Measurements from ENCODE around the gene SALL4. TPM values are rescaled to one million over a fixed set of nuclear protein-coding genes. Genes with fewer than 3 reads are reported as not detected.

SALL4 gene
- total and polyA plus RNA-seq, 4 donors = 0.06 to 3.8 (median 0.43) TPM

DNA sequence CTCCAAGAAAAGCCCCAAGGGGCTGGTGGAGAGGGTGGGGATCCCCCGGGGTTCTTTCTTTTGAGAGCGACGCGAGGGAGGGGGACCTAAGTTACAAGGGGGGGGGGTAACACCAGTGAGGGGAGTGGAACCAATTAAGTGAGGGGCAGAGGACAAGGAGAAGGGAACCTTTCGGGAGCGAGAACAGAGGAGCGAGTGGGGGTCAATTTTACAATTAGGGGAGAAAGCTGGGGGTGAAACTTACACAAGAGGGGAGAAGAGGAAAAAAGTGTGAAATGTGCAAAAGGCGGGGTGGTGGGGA, 548 bp downstream of the SALL4 start:
- 8 to 21% methylated on average over 7 to 8 of the region's 8 CpGs for WGBS, 2 donors
- peak in 2 of 3 donors; percentile 31 to 52 for DNase-seq
- Histone ChIP-seq H3K9ac (ENCODE audit: insufficient read depth in 1 of 2, low read length in 2 of 2) (peak overlapping the region; percentile 0 to 72), H3K4me1 (ENCODE audit: control insufficient read depth in 5 of 5, insufficient read depth in 5 of 5, low read length in 5 of 5) (peaks cover 6 to 33% (median 9%) of the 10 kb centered on the region in 5 donors), H3K27me3 (ENCODE audit: control insufficient read depth in 3 of 3, insufficient read depth in 3 of 3, low read length in 2 of 3) (no peaks in the 10 kb centered on the region), H3K36me3 (ENCODE audit: control insufficient read depth in 4 of 4, insufficient read depth in 4 of 4, low read length in 4 of 4) (no peaks in the 10 kb centered on the region), H3K4me3 (no peak overlapping the region), H3K9me3 (ENCODE audit: control insufficient read depth in 4 of 4, insufficient read depth in 3 of 4, low read length in 3 of 4) (no peaks in the 10 kb centered on the region), H3K27ac (ENCODE audit: low read depth in 1 of 2, low read length in 1 of 2) (no peak overlapping the region)
- ATAC-seq (ENCODE audit: insufficient read depth, low FRiP score) = no peak
- TF ChIP-seq, protein P1, sequence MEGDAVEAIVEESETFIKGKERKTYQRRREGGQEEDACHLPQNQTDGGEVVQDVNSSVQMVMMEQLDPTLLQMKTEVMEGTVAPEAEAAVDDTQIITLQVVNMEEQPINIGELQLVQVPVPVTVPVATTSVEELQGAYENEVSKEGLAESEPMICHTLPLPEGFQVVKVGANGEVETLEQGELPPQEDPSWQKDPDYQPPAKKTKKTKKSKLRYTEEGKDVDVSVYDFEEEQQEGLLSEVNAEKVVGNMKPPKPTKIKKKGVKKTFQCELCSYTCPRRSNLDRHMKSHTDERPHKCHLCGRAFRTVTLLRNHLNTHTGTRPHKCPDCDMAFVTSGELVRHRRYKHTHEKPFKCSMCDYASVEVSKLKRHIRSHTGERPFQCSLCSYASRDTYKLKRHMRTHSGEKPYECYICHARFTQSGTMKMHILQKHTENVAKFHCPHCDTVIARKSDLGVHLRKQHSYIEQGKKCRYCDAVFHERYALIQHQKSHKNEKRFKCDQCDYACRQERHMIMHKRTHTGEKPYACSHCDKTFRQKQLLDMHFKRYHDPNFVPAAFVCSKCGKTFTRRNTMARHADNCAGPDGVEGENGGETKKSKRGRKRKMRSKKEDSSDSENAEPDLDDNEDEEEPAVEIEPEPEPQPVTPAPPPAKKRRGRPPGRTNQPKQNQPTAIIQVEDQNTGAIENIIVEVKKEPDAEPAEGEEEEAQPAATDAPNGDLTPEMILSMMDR (IDR thresholded peaks at IDR 0.05; ENCODE audit: control extremely low read depth, extremely low read depth) = no peak

DNA sequence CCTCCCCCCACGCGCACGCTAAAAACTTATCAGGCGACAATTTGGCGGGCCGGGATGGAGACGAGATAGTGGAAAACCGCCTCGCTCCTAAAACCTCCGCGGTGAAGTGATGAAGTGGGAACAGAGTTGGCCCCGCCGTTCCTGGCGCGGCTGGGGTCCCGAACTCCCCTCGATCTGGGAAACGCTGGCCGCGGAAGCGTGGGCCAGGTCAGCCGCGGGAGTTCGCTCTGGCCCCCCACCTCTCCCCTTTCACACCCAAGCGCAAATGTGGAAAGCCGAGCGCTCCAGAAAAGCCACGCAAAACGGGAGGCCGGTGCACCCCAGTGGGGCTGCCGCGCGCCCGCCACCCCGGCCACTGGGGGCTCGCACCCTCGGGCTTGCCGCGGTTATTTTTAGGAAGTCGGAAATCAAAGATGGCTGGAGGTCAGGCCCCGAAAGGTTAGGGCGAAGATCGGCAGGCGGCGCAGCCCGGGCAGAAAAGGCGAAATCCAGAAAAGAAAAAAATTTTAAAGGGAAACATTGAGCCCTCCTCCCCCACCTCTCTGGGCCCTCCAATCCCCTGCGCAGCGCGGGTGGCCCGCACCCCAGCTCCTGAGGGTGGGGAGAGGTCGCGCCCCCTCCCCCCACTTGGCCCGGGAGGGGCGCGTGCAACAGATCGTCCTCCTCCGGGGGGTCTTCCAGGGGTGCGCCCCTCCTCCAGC, 1.0 kb downstream of the SALL4 start:
- Histone ChIP-seq H3K36me3 (ENCODE audit: control insufficient read depth in 4 of 4, insufficient read depth in 4 of 4, low read length in 4 of 4) (no peaks in the 10 kb centered on the region), H3K4me1 (ENCODE audit: control insufficient read depth in 5 of 5, insufficient read depth in 5 of 5, low read length in 5 of 5) (peaks cover 7 to 38% (median 9%) of the 10 kb centered on the region in 5 donors), H3K9ac (ENCODE audit: insufficient read depth in 1 of 2, low read length in 2 of 2) (peak overlapping the region; percentile 41 to 72), H3K4me3 (peak overlapping the region; percentile 22), H3K9me3 (ENCODE audit: control insufficient read depth in 4 of 4, insufficient read depth in 3 of 4, low read length in 3 of 4) (no peaks in the 10 kb centered on the region), H3K27ac (ENCODE audit: low read depth in 1 of 2, low read length in 1 of 2) (no peak overlapping the region), H3K27me3 (ENCODE audit: control insufficient read depth in 3 of 3, insufficient read depth in 3 of 3, low read length in 2 of 3) (no peaks in the 10 kb centered on the region)
- TF ChIP-seq, protein P1 (IDR thresholded peaks at IDR 0.05; ENCODE audit: control extremely low read depth, extremely low read depth) = no peak
- DNase-seq = peak; percentile 61 to 76 (median 69)
- 1% methylated on average over 58 to 59 of the region's 59 CpGs for WGBS, 2 donors
- ATAC-seq (ENCODE audit: insufficient read depth, low FRiP score) = no peak

DNA sequence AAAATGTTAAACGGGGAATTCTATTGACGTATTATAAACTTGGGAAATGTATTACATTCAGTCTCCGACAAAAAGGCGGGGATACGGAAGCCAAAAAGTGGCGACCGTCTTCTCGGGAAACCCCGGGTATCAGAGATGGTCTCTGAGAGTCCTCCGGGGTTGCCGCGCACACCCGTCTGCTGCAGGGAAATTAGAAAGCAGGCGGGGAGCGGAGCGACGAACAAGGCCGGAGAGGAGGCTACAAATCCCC, 1.5 kb downstream of the SALL4 start:
- Histone ChIP-seq H3K4me3 (no peak overlapping the region), H3K9me3 (ENCODE audit: control insufficient read depth in 4 of 4, insufficient read depth in 3 of 4, low read length in 3 of 4) (no peaks in the 10 kb centered on the region), H3K9ac (ENCODE audit: insufficient read depth in 1 of 2, low read length in 2 of 2) (peak overlapping the region; percentile 41 to 67), H3K36me3 (ENCODE audit: control insufficient read depth in 4 of 4, insufficient read depth in 4 of 4, low read length in 4 of 4) (no peaks in the 10 kb centered on the region), H3K4me1 (ENCODE audit: control insufficient read depth in 5 of 5, insufficient read depth in 5 of 5, low read length in 5 of 5) (peaks cover 7 to 40% (median 10%) of the 10 kb centered on the region in 5 donors), H3K27me3 (ENCODE audit: control insufficient read depth in 3 of 3, insufficient read depth in 3 of 3, low read length in 2 of 3) (no peaks in the 10 kb centered on the region), H3K27ac (ENCODE audit: low read depth in 1 of 2, low read length in 1 of 2) (no peak overlapping the region)
- ATAC-seq (ENCODE audit: insufficient read depth, low FRiP score) (no peak), DNase-seq (peak; percentile 59 to 73 (median 66))
- whole genome bisulfite sequencing, 2 donors = 0 to 2% methylated on average over 18 of the region's 18 CpGs
- TF ChIP-seq, protein P1 (IDR thresholded peaks at IDR 0.05; ENCODE audit: control extremely low read depth, extremely low read depth) = no peak
